Esophagus muscularis mucosa (tissue), 4 donors: ENCODE measurements around the gene DENND6B. TPM values are rescaled to one million over a fixed set of nuclear protein-coding genes. Genes with fewer than 3 reads are reported as not detected.

Source experiments
- DNase-seq: peaks from one replicate; pipeline ENCODE4 v3.0.0-alpha.2; 2017; ENCODE audit errors: extremely low spot score
- H3K27ac ChIP-seq, 4 donors: fragments of 200-600 bp; sonication (generic); replicated peaks in 1 of 4; 1 replicate in 3 of 4; 2 replicates in 1 of 4; pipeline ENCODE4 v1.5.1; 2016 to 2019; ENCODE audit warnings: mild to moderate bottlenecking in 1 of 4
- H3K27me3 ChIP-seq, 4 donors: fragments of 200-600 bp; sonication (generic); one replicate each; pipeline versions ENCODE4 v1.5.1 to v1.6.0; 2016 to 2019
- H3K36me3 ChIP-seq, 4 donors: fragments of 200-600 bp; sonication (generic); one replicate each; pipeline ENCODE4 v1.5.1; 2016 to 2019
- H3K4me1 ChIP-seq, 4 donors: fragments of 200-600 bp; sonication (generic); one replicate each; pipeline ENCODE4 v1.5.1; 2016 to 2019
- H3K4me3 ChIP-seq, 4 donors: fragments of 200-600 bp; sonication (generic); 1 replicate in 2 of 4; 2 replicates in 2 of 4; pipeline ENCODE4 v1.5.1; 2016 to 2019; ENCODE audit warnings: mild to moderate bottlenecking in 4 of 4, moderate library complexity in 1 of 4
- H3K9me3 ChIP-seq, 4 donors: fragments of 200-600 bp; sonication (generic); 1 replicate in 3 of 4; 2 replicates in 1 of 4; pipeline ENCODE4 v1.5.1; 2016 to 2019
- EP300 ChIP-seq: sonication (generic); formaldehyde crosslinking; IDR thresholded peaks from one replicate; pipeline ENCODE4 v1.6.1; 2017; ENCODE audit warnings: antibody characterized with exemption
- POLR2A ChIP-seq: fragments of 450-650 bp; IDR thresholded peaks from one replicate; pipeline ENCODE4 v1.6.1; 2017; ENCODE audit warnings: antibody characterized with exemption, moderate library complexity, mild to moderate bottlenecking, low read depth
- POLR2AphosphoS5 ChIP-seq, 2 donors: sonication (generic); formaldehyde crosslinking; IDR thresholded peaks; one replicate each; pipeline ENCODE4 v1.6.1; 2017; ENCODE audit warnings: antibody characterized with exemption in 2 of 2
- WGBS: methylation state at CpG from one replicate; pipeline ENCODE4 v1.1.5; 2018; 5-methylcytosine and 5-hydroxymethylcytosine counted together
- intact Hi-C: fragments of 100-400 bp; cut with DNase I; formaldehyde crosslinking; loops from one replicate; pipeline ENCODE4 v1.15.1; 2023
- total RNA-seq, 4 donors: library from RNA; depleted of rRNA; stranded (reverse); fragments of >200 nt; gene quantifications; one replicate each; pipeline versions ENCODE4 v1.1.0 to v1.2.1, GENCODE V29; 2016
- TF ChIP-seq, protein P1 (sequence below), 3 experiments: fragments of 200-600 bp in 2 of 3; fragments of 450-650 bp in 1 of 3; sonication (generic) in 2 of 3; IDR thresholded peaks; one replicate each; pipeline ENCODE4 v1.5.1; 2017 to 2019; ENCODE audit warnings: antibody characterized with exemption in 3 of 3, mild to moderate bottlenecking in 2 of 3, moderate library complexity in 1 of 3

Gene DENND6B
- total RNA-seq, 4 donors from 2014 or later: 1.7 to 3.8 (median 2.5) TPM

- Histone ChIP-seq H3K27ac (no peak overlapping the region), H3K4me3 (no peak overlapping the region), H3K4me1 (peaks cover 0 to 18% (median 10%) of the 10 kb centered on the region in 4 donors), H3K27me3 (no peaks in the 10 kb centered on the region), H3K36me3 (peaks cover 0 to 7% (median 0%) of the 10 kb centered on the region in 4 donors), H3K9me3 (no peaks in the 10 kb centered on the region)
- no peak for DNase-seq
- intact Hi-C loops: no loop called here
- no peak for TF ChIP-seq POLR2AphosphoS5 (IDR thresholded peaks at IDR 0.05)
- TF ChIP-seq, protein P1, sequence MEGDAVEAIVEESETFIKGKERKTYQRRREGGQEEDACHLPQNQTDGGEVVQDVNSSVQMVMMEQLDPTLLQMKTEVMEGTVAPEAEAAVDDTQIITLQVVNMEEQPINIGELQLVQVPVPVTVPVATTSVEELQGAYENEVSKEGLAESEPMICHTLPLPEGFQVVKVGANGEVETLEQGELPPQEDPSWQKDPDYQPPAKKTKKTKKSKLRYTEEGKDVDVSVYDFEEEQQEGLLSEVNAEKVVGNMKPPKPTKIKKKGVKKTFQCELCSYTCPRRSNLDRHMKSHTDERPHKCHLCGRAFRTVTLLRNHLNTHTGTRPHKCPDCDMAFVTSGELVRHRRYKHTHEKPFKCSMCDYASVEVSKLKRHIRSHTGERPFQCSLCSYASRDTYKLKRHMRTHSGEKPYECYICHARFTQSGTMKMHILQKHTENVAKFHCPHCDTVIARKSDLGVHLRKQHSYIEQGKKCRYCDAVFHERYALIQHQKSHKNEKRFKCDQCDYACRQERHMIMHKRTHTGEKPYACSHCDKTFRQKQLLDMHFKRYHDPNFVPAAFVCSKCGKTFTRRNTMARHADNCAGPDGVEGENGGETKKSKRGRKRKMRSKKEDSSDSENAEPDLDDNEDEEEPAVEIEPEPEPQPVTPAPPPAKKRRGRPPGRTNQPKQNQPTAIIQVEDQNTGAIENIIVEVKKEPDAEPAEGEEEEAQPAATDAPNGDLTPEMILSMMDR (IDR thresholded peaks at IDR 0.05): no peak
- TF ChIP-seq POLR2A: no peak
- TF ChIP-seq EP300: no peak
- WGBS: 91% methylated on average over 14 of the region's 18 CpGs
These were observed 11.3 kb downstream of the DENND6B start for GRCh38 chr22:50315289-50316113.

DNA sequence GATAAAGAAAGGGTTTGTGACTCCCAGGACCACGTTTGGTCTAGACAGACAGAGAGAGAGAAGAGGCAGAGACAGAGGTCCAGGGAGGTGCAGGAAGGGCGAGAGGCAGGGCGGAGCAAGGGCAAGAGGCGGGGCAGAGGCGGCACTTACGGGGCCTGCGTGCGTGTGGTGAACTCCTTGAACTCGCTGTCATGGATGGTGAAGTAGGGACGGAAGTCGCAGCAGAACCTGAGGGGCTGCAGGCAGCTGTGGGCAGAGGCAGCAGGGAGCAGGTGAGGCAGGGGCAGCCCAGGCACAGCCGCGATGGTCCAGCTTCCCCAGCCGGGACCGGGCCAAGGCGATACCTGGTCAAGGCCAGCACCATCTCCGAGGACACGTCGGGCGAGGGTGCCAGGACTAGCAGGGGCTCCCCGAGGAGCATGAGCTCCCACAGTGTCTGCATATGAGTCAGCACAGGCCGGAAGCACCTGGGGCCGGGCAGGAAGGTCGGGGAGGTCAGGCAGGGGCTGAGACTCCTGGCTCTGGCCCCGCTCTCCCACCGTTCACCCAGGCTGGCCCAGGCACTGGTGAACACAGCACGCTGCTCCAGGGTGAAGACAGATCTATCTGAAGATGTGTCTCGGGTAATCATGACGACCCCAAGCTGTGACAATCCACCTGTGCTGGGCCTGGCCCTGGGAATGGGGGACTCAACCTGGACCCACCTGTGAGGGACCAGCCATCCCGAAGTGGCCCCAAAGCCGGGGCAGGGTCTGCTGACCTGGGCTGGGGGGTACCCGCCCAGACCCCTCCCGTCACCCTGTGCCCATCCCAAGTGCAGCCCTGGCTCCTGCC, 12.1 kb downstream of the DENND6B start:
- Histone ChIP-seq H3K27ac (peak overlapping the region in 1 of 4 donors; percentile 10), H3K9me3 (no peaks in the 10 kb centered on the region), H3K4me1 (peaks cover 3 to 19% (median 11%) of the 10 kb centered on the region in 4 donors), H3K4me3 (peak overlapping the region in 3 of 4 donors; percentile 10 to 28 (median 16)), H3K27me3 (no peaks in the 10 kb centered on the region), H3K36me3 (peaks cover 0 to 7% (median 0%) of the 10 kb centered on the region in 4 donors)
- no peak for DNase-seq
- no peak for TF ChIP-seq POLR2A
- TF ChIP-seq, protein P1 (IDR thresholded peaks at IDR 0.05): no peak
- no peak for TF ChIP-seq POLR2AphosphoS5 (IDR thresholded peaks at IDR 0.05)
- no peak for TF ChIP-seq EP300
- intact Hi-C loops: no loop called here
- WGBS: 67% methylated on average over 11 of the region's 33 CpGs

- H3K36me3 ChIP-seq: peaks cover 0 to 7% (median 0%) of the 10 kb centered on the region in 4 donors
- H3K4me1 ChIP-seq: peaks cover 9 to 25% (median 17%) of the 10 kb centered on the region in 4 donors
- H3K27ac ChIP-seq: no peak overlapping the region
- intact Hi-C loops: no loop called here
- 63% methylated on average over 5 of the region's 14 CpGs for WGBS
- H3K27me3 ChIP-seq: no peaks in the 10 kb centered on the region
- peak overlapping the region in 2 of 4 donors; percentile 16 to 28 for H3K4me3 ChIP-seq
- DNase-seq: no peak
- H3K9me3 ChIP-seq: no peaks in the 10 kb centered on the region
- no peak for TF ChIP-seq EP300
- TF ChIP-seq, protein P1 (IDR thresholded peaks at IDR 0.05): no peak
These were observed 12.7 kb downstream of the DENND6B start for GRCh38 chr22:50314081-50314454.

- no peak for TF ChIP-seq POLR2A
- TF ChIP-seq EP300: no peak
- TF ChIP-seq, protein P1 (IDR thresholded peaks at IDR 0.05): no peak
- no peak for TF ChIP-seq POLR2AphosphoS5 (IDR thresholded peaks at IDR 0.05)
- Histone ChIP-seq H3K9me3 (no peaks in the 10 kb centered on the region), H3K36me3 (peaks cover 0 to 7% (median 0%) of the 10 kb centered on the region in 4 donors), H3K27me3 (no peaks in the 10 kb centered on the region), H3K27ac (no peak overlapping the region), H3K4me3 (no peak overlapping the region), H3K4me1 (peaks cover 14 to 30% (median 22%) of the 10 kb centered on the region in 4 donors)
- intact Hi-C loops: no loop called here
- DNase-seq: no peak
- 91% methylated on average over 10 of the region's 17 CpGs for WGBS
These were observed 13.2 kb downstream of the DENND6B start for GRCh38 chr22:50313600-50313999.
